Left kidney (tissue), 2 donors: ENCODE results near the gene OR2C1. TPM values are rescaled to one million over a fixed set of nuclear protein-coding genes. Genes with fewer than 3 reads are reported as not detected.
A peak's percentile ranks its signal among the peaks of the same experiment; 100 is the strongest.

Experiments
- DNase-seq: peaks from one replicate; pipeline ENCODE4 v3.0.0-alpha.2; 2013
- polyA plus RNA-seq: library from polyadenylated mRNA; unstranded; fragments of 120-200 nt; gene quantifications from one replicate; pipeline ENCODE4 v1.2.1, GENCODE V29; 2013; ENCODE audit not compliant: insufficient read length

Gene OR2C1
- polyA plus RNA-seq, 1 donor = 1.3 TPM

DNA sequence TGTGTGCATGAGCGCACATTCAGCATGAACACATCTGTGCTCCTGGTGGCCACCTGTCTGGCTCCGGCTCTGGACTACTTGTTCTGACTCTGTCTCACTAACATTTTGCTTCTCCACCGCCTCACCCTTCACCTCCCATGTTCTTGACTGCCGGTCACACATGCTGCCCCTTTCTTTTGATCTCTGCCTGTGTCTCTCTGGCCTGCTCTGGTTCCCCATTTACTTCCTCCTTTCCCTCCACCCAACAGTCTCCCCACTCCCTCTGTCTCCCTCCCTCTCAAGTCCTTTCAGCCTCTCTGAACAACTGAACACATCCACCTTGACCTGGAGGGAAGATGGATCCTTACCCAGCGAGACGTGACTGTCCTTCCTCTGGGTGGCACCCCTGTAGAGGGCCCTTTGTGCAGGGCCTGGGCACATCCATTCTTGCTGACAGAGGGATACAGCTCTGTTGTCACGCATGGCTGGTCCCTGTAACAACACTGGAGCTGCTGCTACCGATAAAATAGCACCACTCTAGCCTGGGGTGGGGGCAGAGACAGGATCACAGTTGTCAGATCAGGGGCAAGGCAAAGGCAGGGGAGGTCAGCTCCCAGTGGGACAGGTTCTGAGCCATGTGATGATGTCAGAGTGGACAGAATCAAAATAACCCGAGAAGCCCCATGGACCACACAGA is 34.1 kb downstream of the OR2C1 start:
- DNase-seq = no peak

GRCh38 chr16:3400446-3400778 is 44.7 kb downstream of the OR2C1 start:
- DNase-seq = no peak

- DNase-seq = peak; percentile 99
These were observed 45.3 kb downstream of the OR2C1 start, which contains the start of the genes ZNF174 and ZSCAN32 for GRCh38 chr16:3400779-3401688. Gene ZNF174, plus strand, starts transcription at chr16:3401215. Its CDS starts 790 bp downstream, at chr16:3402005. Gene ZSCAN32, minus strand, starts transcription at chr16:3401004. Its CDS starts 3,447 bp downstream, at chr16:3397557.

- peak; percentile 8 for DNase-seq
These were observed 46.2 kb downstream of the OR2C1 start for GRCh38 chr16:3401719-3402397.

Other genes with a start within 250 kb of the OR2C1 start
- gene ZNF205, start 243.3 kb upstream of the OR2C1 start, polyA plus RNA-seq = 15.2 TPM
- 13.2 TPM for gene ZNF213, start 220.9 kb upstream of the OR2C1 start, polyA plus RNA-seq
- gene OR1F1, start 167.7 kb upstream of the OR2C1 start, polyA plus RNA-seq = not detected
- 16.9 TPM for gene ZNF200, start 120.7 kb upstream of the OR2C1 start, polyA plus RNA-seq
- gene MEFV, start 99.3 kb upstream of the OR2C1 start, polyA plus RNA-seq = 0.35 TPM
- gene ZNF263, start 72.4 kb upstream of the OR2C1 start, polyA plus RNA-seq = 52.1 TPM
- gene TIGD7, start 50.5 kb upstream of the OR2C1 start, polyA plus RNA-seq = 13.3 TPM
- 77.0 TPM for gene ZNF75A, start 50.4 kb upstream of the OR2C1 start, polyA plus RNA-seq
- 21.4 TPM for gene ZSCAN32, start 45.1 kb downstream of the OR2C1 start, polyA plus RNA-seq
- 16.2 TPM for gene ZNF174, start 45.3 kb downstream of the OR2C1 start, polyA plus RNA-seq
- gene ZNF597, start 87.6 kb downstream of the OR2C1 start, polyA plus RNA-seq = 4.6 TPM
- 76.2 TPM for gene NAA60, start 87.8 kb downstream of the OR2C1 start, polyA plus RNA-seq
- gene C16orf90, start 139.6 kb downstream of the OR2C1 start, polyA plus RNA-seq = not detected
- 67.9 TPM for gene CLUAP1, start 145.1 kb downstream of the OR2C1 start, polyA plus RNA-seq
- gene NLRC3, start 221.5 kb downstream of the OR2C1 start, polyA plus RNA-seq = 2.1 TPM